ENCODE results near the gene BBS2. TPM values are rescaled to one million over a fixed set of nuclear protein-coding genes. Genes with fewer than 3 reads are reported as not detected.

Gene BBS2
- total RNA-seq, 1 donor from 2014 or later, result 48.6 TPM

- no peaks in the 10 kb centered on the region for H3K27me3 Mint-ChIP-seq (ENCODE audit: low read depth)
- H3K4me3 Mint-ChIP-seq, result no peak overlapping the region
- no peak for DNase-seq (ENCODE audit: low read depth, low spot score)
- H3K27ac Mint-ChIP-seq (ENCODE audit: unreplicated experiment), result no peak overlapping the region
- peaks cover 10% of the 10 kb centered on the region for H3K36me3 Mint-ChIP-seq (ENCODE audit: low read depth)
- TF ChIP-seq CTCF (conservative IDR thresholded peaks at IDR 0.05), result no peak
- no peaks in the 10 kb centered on the region for H3K9me3 Mint-ChIP-seq
- H3K4me1 Mint-ChIP-seq, result no peaks in the 10 kb centered on the region
Measured at GRCh38 chr16:56463153-56463552, 56.7 kb downstream of the BBS2 start.

- Mint-ChIP-seq H3K36me3 (ENCODE audit: low read depth) (peaks cover 10% of the 10 kb centered on the region), H3K27me3 (ENCODE audit: low read depth) (no peaks in the 10 kb centered on the region), H3K4me3 (no peak overlapping the region), H3K27ac (ENCODE audit: unreplicated experiment) (no peak overlapping the region), H3K4me1 (no peaks in the 10 kb centered on the region), H3K9me3 (no peaks in the 10 kb centered on the region)
- TF ChIP-seq CTCF (conservative IDR thresholded peaks at IDR 0.05), result no peak
- DNase-seq (ENCODE audit: low read depth, low spot score), result no peak
Measured at GRCh38 chr16:56462064-56462796, 57.6 kb downstream of the BBS2 start.

GRCh38 chr16:56460101-56460500, 59.7 kb downstream of the BBS2 start:
- Mint-ChIP-seq H3K4me1 (no peaks in the 10 kb centered on the region), H3K27me3 (ENCODE audit: low read depth) (no peaks in the 10 kb centered on the region), H3K9me3 (no peaks in the 10 kb centered on the region), H3K27ac (ENCODE audit: unreplicated experiment) (no peak overlapping the region), H3K36me3 (ENCODE audit: low read depth) (peaks cover 10% of the 10 kb centered on the region), H3K4me3 (no peak overlapping the region)
- no peak for DNase-seq (ENCODE audit: low read depth, low spot score)
- no peak for TF ChIP-seq CTCF (conservative IDR thresholded peaks at IDR 0.05)

GRCh38 chr16:56457927-56458470, 61.8 kb downstream of the BBS2 start:
- peak overlapping the region; percentile 13 for H3K4me3 Mint-ChIP-seq
- DNase-seq (ENCODE audit: low read depth, low spot score), result no peak
- H3K27ac Mint-ChIP-seq (ENCODE audit: unreplicated experiment), result no peak overlapping the region
- TF ChIP-seq CTCF (conservative IDR thresholded peaks at IDR 0.05), result no peak
- no peaks in the 10 kb centered on the region for H3K4me1 Mint-ChIP-seq
- no peaks in the 10 kb centered on the region for H3K9me3 Mint-ChIP-seq
- peaks cover 14% of the 10 kb centered on the region for H3K36me3 Mint-ChIP-seq (ENCODE audit: low read depth)
- no peaks in the 10 kb centered on the region for H3K27me3 Mint-ChIP-seq (ENCODE audit: low read depth)

- Mint-ChIP-seq H3K9me3 (no peaks in the 10 kb centered on the region), H3K4me3 (peak overlapping the region; percentile 95), H3K27me3 (ENCODE audit: low read depth) (no peaks in the 10 kb centered on the region), H3K27ac (ENCODE audit: unreplicated experiment) (peak overlapping the region; percentile 90), H3K4me1 (peaks cover 47% of the 10 kb centered on the region), H3K36me3 (ENCODE audit: low read depth) (peaks cover 9% of the 10 kb centered on the region)
- no peak for DNase-seq (ENCODE audit: low read depth, low spot score)
- TF ChIP-seq CTCF (conservative IDR thresholded peaks at IDR 0.05), result no peak
Measured at GRCh38 chr16:56451753-56452689, 67.8 kb downstream of the BBS2 start.

All from neural crest cell (in vitro differentiated cells).